Activated CD4-positive, alpha-beta T cell treated with anti-CD3 and anti-CD28 coated beads, Interleukin-2, amount 10 ng/mL, durations not matched to agents 7 days and 5 days (primary cell): Measurements from ENCODE around the gene HDAC10. TPM values are rescaled to one million over a fixed set of nuclear protein-coding genes. Genes with fewer than 3 reads are reported as not detected.
"Not testable (repeated sequence)": the region's sequence is repeated elsewhere in the genome, so short reads cannot be mapped to it uniquely, and the experiment has no call there.

Source experiments
- CTCF ChIA-PET: fragments of 350-600 bp; sonication (Branson Sonifier 250); formaldehyde crosslinking; loops from one replicate; lab custom pipeline; 2021; ENCODE audit warnings: antibody characterized with exemption; lab: Charles Lee
- POLR2A ChIA-PET: fragments of 350-600 bp; sonication (Branson Sonifier 250); formaldehyde crosslinking; loops from one replicate; lab custom pipeline; 2021; ENCODE audit warnings: antibody characterized with exemption; lab: Charles Lee
- DNase-seq: peaks from one replicate; pipeline ENCODE4 v3.0.0-alpha.2; 2020
- H3K27ac Mint-ChIP-seq: one replicate; pipeline ENCODE4 v1.8.0; 2021; ENCODE audit warnings: mild to moderate bottlenecking, moderate library complexity, mixed read lengths
- H3K27me3 Mint-ChIP-seq: one replicate; pipeline ENCODE4 v1.8.0; 2021; ENCODE audit warnings: mixed read lengths
- H3K36me3 Mint-ChIP-seq: one replicate; pipeline ENCODE4 v1.8.0; 2021; ENCODE audit warnings: low read depth, mixed read lengths
- H3K4me1 Mint-ChIP-seq: one replicate; pipeline ENCODE4 v1.8.0; 2021; ENCODE audit warnings: mixed read lengths
- H3K4me3 Mint-ChIP-seq: one replicate; pipeline ENCODE4 v1.8.0; 2021; ENCODE audit warnings: mild to moderate bottlenecking, moderate library complexity, mixed read lengths
- H3K9me3 Mint-ChIP-seq: one replicate; pipeline ENCODE4 v1.8.0; 2021; ENCODE audit warnings: mixed read lengths
- total RNA-seq, 2 experiments: library from RNA; stranded (reverse); gene quantifications; one replicate each; pipeline ENCODE4 v1.2.3, GENCODE V29; 2021

Gene HDAC10
- total RNA-seq, 2 experiments from 2014 or later, result 68.3 to 93.6 TPM

DNA sequence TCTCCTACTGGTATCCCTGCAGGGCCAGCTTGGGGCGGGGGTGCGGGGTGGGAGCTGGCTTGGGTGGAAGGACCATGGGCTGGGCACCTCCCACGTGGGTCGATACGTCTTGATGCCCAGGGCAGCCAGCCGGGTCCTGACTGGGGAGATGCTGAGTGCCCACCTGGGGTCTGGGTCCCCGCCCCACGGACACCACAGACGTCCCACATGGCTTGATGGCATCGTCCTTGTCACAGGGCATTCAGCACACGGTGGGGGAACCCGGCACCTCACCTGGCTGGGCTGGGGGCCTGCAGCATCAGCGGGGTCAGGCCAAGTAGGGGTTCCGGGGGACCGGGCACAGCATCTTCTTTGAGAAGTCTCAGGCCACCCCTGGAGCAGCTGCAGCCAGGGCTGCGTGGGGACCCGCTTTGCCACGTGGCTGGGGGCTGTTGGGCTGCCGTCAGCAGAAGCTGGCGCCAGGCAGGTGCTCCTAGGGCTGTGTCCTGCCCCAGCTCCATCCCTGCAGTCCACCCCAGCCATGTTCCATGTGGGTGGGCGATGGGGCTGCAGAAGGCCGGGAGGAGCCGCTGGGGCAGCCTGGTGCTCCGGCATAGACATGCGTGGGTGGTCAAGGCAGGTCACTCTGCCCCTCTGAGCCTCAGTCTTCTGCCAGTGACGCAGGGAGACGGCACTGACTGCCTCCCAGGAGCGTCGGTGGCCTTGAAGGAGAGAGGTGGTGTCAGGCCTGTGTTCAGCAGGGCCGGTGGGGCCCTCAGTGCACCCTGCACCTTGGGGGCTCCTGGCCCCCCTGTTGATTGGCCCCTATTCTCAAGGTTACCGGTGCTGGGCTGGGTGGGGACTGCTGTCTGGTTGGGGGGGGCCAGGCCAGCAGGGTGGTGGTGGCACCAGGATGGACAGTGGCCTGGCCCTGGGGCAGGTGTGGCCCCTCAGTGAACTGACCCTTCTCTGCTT lies 41.8 kb downstream of the HDAC10 start:
- ChIA-PET POLR2A (no interaction called here), CTCF (interaction anchor here (0.5 to 1.1 kb wide), 4 partner anchors 9 to 270 kb away, joined by 3 to 4 read pairs (median 4); no protein-coding TSS in a partner anchor)
- DNase-seq, result no peak
- Mint-ChIP-seq H3K27me3 (no peaks in the 10 kb centered on the region), H3K4me3 (no peak overlapping the region), H3K9me3 (no peaks in the 10 kb centered on the region), H3K27ac (no peak overlapping the region), H3K36me3 (peaks cover 29% of the 10 kb centered on the region), H3K4me1 (peaks cover 9% of the 10 kb centered on the region)

DNA sequence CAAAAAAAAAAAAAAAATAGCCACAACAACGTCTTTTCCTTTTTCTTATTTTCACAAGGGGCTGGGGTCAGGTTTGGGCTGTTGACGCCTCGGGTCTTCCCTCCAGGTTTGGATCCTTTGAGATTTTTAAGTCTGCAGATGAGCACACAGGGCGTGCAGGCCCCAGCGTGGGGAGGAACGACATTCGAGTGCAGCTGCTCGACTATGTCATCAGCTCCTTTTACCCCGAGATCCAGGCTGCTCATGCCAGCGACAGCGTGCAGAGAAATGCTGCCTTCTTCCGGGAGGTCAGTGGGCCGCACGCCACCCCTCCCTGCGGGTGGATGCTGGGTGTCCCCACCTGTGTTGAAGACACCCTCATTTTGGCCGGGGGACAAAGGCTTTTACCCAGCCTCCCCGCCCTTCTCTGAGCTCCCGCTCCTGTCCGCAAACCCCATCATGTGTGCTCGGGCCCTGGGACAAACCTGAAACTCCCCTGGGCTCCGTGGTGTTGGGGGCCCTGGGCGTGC lies 42.6 kb downstream of the HDAC10 start:
- H3K27ac Mint-ChIP-seq, result peak overlapping the region; percentile 36
- DNase-seq, result no peak
- peaks cover 32% of the 10 kb centered on the region for H3K36me3 Mint-ChIP-seq
- no peaks in the 10 kb centered on the region for H3K27me3 Mint-ChIP-seq
- H3K9me3 Mint-ChIP-seq, result no peaks in the 10 kb centered on the region
- CTCF ChIA-PET, result interaction anchor here (0.6 to 1.1 kb wide), 3 partner anchors 10 to 269 kb away, joined by 3 to 4 read pairs (median 3); no protein-coding TSS in a partner anchor
- peaks cover 13% of the 10 kb centered on the region for H3K4me1 Mint-ChIP-seq
- POLR2A ChIA-PET, result no interaction called here
- H3K4me3 Mint-ChIP-seq, result no peak overlapping the region

GRCh38 chr22:50207383-50208140 lies 43.5 kb downstream of the HDAC10 start:
- ChIA-PET POLR2A (no interaction called here), CTCF (interaction anchor here (0.6 to 1.2 kb wide), 2 partner anchors 17 to 28 kb away, joined by 3 to 6 read pairs; no protein-coding TSS in a partner anchor)
- DNase-seq, result no peak
- Mint-ChIP-seq H3K4me1 (peaks cover 18% of the 10 kb centered on the region), H3K27me3 (no peaks in the 10 kb centered on the region), H3K4me3 (no peak overlapping the region), H3K27ac (peak overlapping the region; percentile 13), H3K9me3 (no peaks in the 10 kb centered on the region), H3K36me3 (peaks cover 32% of the 10 kb centered on the region)

DNA sequence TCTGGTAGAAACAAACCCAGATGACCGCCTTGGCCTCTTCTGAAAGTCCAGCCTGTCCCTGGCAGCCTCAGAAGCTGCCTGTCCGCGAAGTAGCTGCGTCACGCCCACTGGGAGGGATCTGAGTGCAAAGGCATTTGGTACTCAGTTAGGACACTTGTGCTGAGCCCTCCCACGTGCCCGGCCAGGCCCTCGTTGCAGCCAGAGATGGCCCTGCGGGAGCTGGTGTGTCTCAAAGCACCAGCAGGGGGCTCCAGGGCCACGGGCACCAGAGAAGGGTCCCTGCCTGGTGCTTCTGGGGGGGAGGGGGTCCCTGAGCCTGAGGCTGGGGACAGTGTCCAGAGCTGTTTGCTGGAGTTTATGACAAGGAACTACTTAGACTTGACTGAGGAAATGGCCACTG lies 44.5 kb downstream of the HDAC10 start:
- DNase-seq, result no peak
- ChIA-PET CTCF (interaction anchor here (0.6 to 1.3 kb wide), 3 partner anchors 16 to 117 kb away, joined by 3 to 7 read pairs (median 6); no protein-coding TSS in a partner anchor), POLR2A (no interaction called here)
- Mint-ChIP-seq H3K27me3 (no peaks in the 10 kb centered on the region), H3K4me3 (no peak overlapping the region), H3K36me3 (peaks cover 30% of the 10 kb centered on the region), H3K27ac (no peak overlapping the region), H3K4me1 (peaks cover 27% of the 10 kb centered on the region), H3K9me3 (no peaks in the 10 kb centered on the region)

DNA sequence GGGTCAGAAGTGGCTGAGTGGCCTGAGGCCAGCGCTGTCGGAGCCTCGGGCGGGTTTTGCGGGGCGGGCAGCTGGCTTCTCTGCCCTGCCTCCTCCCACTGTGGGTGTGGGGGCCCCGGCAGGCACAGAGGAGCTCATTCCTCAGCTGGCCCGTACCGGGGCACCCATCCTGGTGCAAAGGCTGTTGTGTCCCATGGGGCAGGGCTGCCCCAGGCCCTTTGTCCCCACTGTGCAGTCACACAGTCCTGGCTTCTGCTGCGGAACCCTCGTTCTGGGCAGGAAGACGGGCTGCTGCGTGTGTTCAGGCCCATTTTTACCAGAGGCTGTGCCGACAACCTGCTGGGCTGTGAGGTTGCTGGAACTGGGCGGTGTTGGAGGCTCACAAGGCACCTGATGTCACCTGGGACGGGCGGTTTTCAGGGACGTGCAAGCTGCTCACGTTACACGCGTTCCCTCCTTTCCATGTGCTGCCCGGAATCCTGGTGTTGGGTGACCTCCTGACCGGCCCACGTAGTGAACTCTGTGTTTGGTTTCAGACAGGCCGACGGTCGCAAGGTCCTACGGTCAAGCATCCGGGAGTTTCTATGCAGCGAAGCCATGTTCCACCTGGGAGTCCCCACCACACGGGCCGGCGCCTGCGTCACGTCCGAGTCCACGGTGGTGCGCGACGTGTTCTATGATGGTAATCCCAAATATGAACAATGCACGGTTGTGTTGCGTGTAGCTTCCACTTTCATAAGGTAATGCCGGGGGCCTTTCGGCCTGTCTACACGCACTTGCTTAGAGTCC lies 45.1 kb downstream of the HDAC10 start:
- Mint-ChIP-seq H3K27me3 (no peaks in the 10 kb centered on the region), H3K4me3 (no peak overlapping the region), H3K27ac (no peak overlapping the region), H3K36me3 (peaks cover 26% of the 10 kb centered on the region), H3K4me1 (peaks cover 26% of the 10 kb centered on the region), H3K9me3 (no peaks in the 10 kb centered on the region)
- POLR2A ChIA-PET, result no interaction called here
- no peak for DNase-seq
- CTCF ChIA-PET, result interaction anchor here (0.6 to 1.3 kb wide), 4 partner anchors 16 to 117 kb away, joined by 3 to 7 read pairs (median 4); no protein-coding TSS in a partner anchor

DNA sequence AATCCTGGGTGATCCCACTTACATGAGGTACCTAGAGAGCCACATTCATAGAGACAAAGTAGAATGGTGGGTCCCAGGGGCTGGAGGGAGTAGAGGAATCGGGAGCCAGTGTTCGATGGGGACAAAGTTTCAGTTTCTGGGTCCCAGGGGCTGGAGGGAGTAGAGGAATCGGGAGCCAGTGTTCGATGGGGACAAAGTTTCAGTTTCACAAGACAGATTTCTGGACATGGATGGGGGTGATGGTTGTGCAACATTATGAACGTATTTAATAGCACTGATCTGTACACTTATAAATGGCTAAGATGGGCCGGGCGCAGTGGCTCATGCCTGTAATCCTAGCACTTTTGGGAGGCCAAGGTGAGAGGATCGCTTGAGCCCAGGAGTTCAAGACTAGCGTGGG lies 46.1 kb downstream of the HDAC10 start:
- Mint-ChIP-seq H3K4me1 (peaks cover 26% of the 10 kb centered on the region), H3K36me3 (peaks cover 24% of the 10 kb centered on the region)
- H3K27me3 Mint-ChIP-seq, H3K27ac Mint-ChIP-seq, H3K9me3 Mint-ChIP-seq, DNase-seq, CTCF ChIA-PET, POLR2A ChIA-PET, H3K4me3 Mint-ChIP-seq: not testable (repeated sequence)

GRCh38 chr22:50204571-50204970 lies 46.5 kb downstream of the HDAC10 start:
- CTCF ChIA-PET, result interaction anchor here (0.6 kb wide), 1 partner anchor 180 kb away, joined by 3 read pairs; no protein-coding TSS in a partner anchor
- H3K4me3 Mint-ChIP-seq, result no peak overlapping the region
- no peak for DNase-seq

GRCh38 chr22:50203288-50203687 lies 47.8 kb downstream of the HDAC10 start:
- Mint-ChIP-seq H3K4me3 (no peak overlapping the region), H3K4me1 (peaks cover 28% of the 10 kb centered on the region), H3K27me3 (no peaks in the 10 kb centered on the region), H3K36me3 (peaks cover 19% of the 10 kb centered on the region), H3K27ac (no peak overlapping the region), H3K9me3 (no peaks in the 10 kb centered on the region)
- DNase-seq, result no peak
- POLR2A ChIA-PET, result no interaction called here
- CTCF ChIA-PET, result no interaction called here

More at GRCh38 chr22:50204571-50204970, 46.5 kb downstream of the HDAC10 start:
- Mint-ChIP-seq H3K4me1 (peaks cover 26% of the 10 kb centered on the region), H3K27ac (no peak overlapping the region), H3K27me3 (no peaks in the 10 kb centered on the region), H3K36me3 (peaks cover 21% of the 10 kb centered on the region), H3K9me3 (no peaks in the 10 kb centered on the region)
- POLR2A ChIA-PET, result no interaction called here

GRCh38 chr22:50202130-50202666 lies 48.9 kb downstream of the HDAC10 start:
- Mint-ChIP-seq H3K27me3 (no peaks in the 10 kb centered on the region), H3K27ac (peak overlapping the region; percentile 67), H3K4me3 (peak overlapping the region; percentile 77), H3K9me3 (no peaks in the 10 kb centered on the region), H3K36me3 (peaks cover 21% of the 10 kb centered on the region), H3K4me1 (peaks cover 28% of the 10 kb centered on the region)
- no peak for DNase-seq
- POLR2A ChIA-PET, result interaction anchor here (1.0 kb wide), 1 partner anchor 323 kb away, joined by 3 read pairs; the partner anchor contains the start of gene SCO2
- CTCF ChIA-PET, result interaction anchor here (1.3 kb wide), 2 partner anchors 10 to 12 kb away, joined by 4 to 6 read pairs; no protein-coding TSS in a partner anchor

GRCh38 chr22:50201191-50202129 lies 49.6 kb downstream of the HDAC10 start:
- Mint-ChIP-seq H3K27me3 (no peaks in the 10 kb centered on the region), H3K4me1 (peaks cover 28% of the 10 kb centered on the region), H3K9me3 (no peaks in the 10 kb centered on the region), H3K4me3 (peak overlapping the region; percentile 77), H3K36me3 (peaks cover 20% of the 10 kb centered on the region), H3K27ac (peak overlapping the region; percentile 67)
- POLR2A ChIA-PET, result interaction anchor here (1.0 kb wide), 1 partner anchor 324 kb away, joined by 3 read pairs; the partner anchor contains the start of gene SCO2
- CTCF ChIA-PET, result interaction anchor here (1.3 kb wide), 2 partner anchors 9 to 11 kb away, joined by 4 to 6 read pairs; no protein-coding TSS in a partner anchor
- no peak for DNase-seq
